Neuronal stem cell (in vitro differentiated cells): ENCODE results near the gene FATE1.

Experiments used
- DNase-seq: peaks from one replicate; pipeline ENCODE4 v3.0.0-alpha.2; 2013; ENCODE audit warnings: low spot score
- H2AFZ ChIP-seq: one replicate; pipeline ENCODE4 v1.6.1; 2013; ENCODE audit warnings: mild to moderate bottlenecking, low read length, inconsistent platforms
- H2AK5ac ChIP-seq: 2 replicates; pipeline ENCODE4 v1.6.1; 2013; ENCODE audit warnings: low read depth, mild to moderate bottlenecking, inconsistent platforms, low read length, moderate library complexity, mixed read lengths
- H2BK120ac ChIP-seq: 2 replicates; pipeline ENCODE4 v1.6.1; 2013; ENCODE audit warnings: low read depth, mild to moderate bottlenecking, inconsistent platforms, low read length, moderate library complexity, mixed read lengths
- H2BK12ac ChIP-seq: one replicate; pipeline ENCODE4 v1.6.1; 2013; ENCODE audit warnings: low read length, inconsistent platforms
- H2BK15ac ChIP-seq: 2 replicates; pipeline ENCODE4 v1.6.1; 2013; ENCODE audit warnings: mild to moderate bottlenecking, low read length, inconsistent platforms, mixed read lengths
- H2BK5ac ChIP-seq: one replicate; pipeline ENCODE4 v1.6.1; 2013; ENCODE audit warnings: inconsistent platforms, mild to moderate bottlenecking, low read length, moderate library complexity
- H3K14ac ChIP-seq: one replicate; pipeline ENCODE4 v1.6.1; 2013; ENCODE audit warnings: low read length, inconsistent platforms
- H3K18ac ChIP-seq: 2 replicates; pipeline ENCODE4 v1.6.1; 2013; ENCODE audit warnings: low read length, inconsistent platforms
- H3K23ac ChIP-seq: 2 replicates; pipeline ENCODE4 v1.6.1; 2013; ENCODE audit warnings: low read depth, mild to moderate bottlenecking, mixed read lengths, low read length, inconsistent platforms; ENCODE audit not compliant: poor library complexity
- H3K27ac ChIP-seq: replicated peaks from 3 replicates; pipeline ENCODE4 v1.5.1; 2013; ENCODE audit warnings: low read length, inconsistent platforms
- H3K27me3 ChIP-seq, 3 experiments: 2 replicates each; pipeline ENCODE4 v1.6.1; 2013; ENCODE audit warnings: low read length in 3 of 3, mild to moderate bottlenecking in 2 of 3, inconsistent platforms in 1 of 3, low read depth in 1 of 3, mixed read lengths in 1 of 3, moderate library complexity in 1 of 3; ENCODE audit not compliant: control insufficient read depth in 3 of 3, insufficient read depth in 3 of 3
- H3K36me3 ChIP-seq, 2 donors: replicated peaks in 1 of 2; 2 replicates each; pipeline ENCODE4 v1.6.1; 2013; ENCODE audit warnings: low read length in 2 of 2; ENCODE audit not compliant: control insufficient read depth in 2 of 2, insufficient read depth in 2 of 2
- H3K4ac ChIP-seq: 2 replicates; pipeline ENCODE4 v1.6.1; 2013; ENCODE audit warnings: inconsistent platforms, mild to moderate bottlenecking, low read length, moderate library complexity
- H3K4me1 ChIP-seq, 2 donors: 1 replicate in 1 of 2; 2 replicates in 1 of 2; pipeline ENCODE4 v1.6.1; 2013; ENCODE audit warnings: low read length in 2 of 2, low read depth in 1 of 2; ENCODE audit not compliant: control insufficient read depth in 2 of 2, insufficient read depth in 1 of 2
- H3K4me2 ChIP-seq: one replicate; pipeline ENCODE4 v1.6.1; 2013; ENCODE audit warnings: mild to moderate bottlenecking, low read length, inconsistent platforms; ENCODE audit not compliant: insufficient read depth, poor library complexity, severe bottlenecking
- H3K4me3 ChIP-seq, 2 donors: 2 replicates each; pipeline ENCODE4 v1.5.1; 2013; ENCODE audit warnings: low read length in 2 of 2, mild to moderate bottlenecking in 2 of 2, inconsistent platforms in 1 of 2, moderate library complexity in 1 of 2
- H3K79me1 ChIP-seq: one replicate; pipeline ENCODE4 v1.6.1; 2013; ENCODE audit warnings: low read depth, mild to moderate bottlenecking, inconsistent platforms, low read length, moderate library complexity
- H3K9ac ChIP-seq: one replicate; pipeline ENCODE4 v1.6.1; 2013; ENCODE audit warnings: mild to moderate bottlenecking, low read depth, low read length, inconsistent platforms; ENCODE audit not compliant: poor library complexity
- H3K9me3 ChIP-seq, 2 donors: replicated peaks in 1 of 2; 2 replicates each; pipeline versions ENCODE3 to v1.6.1; 2013; ENCODE audit warnings: low read length in 2 of 2, mild to moderate bottlenecking in 2 of 2, inconsistent platforms in 1 of 2, low read depth in 1 of 2, mixed read lengths in 1 of 2, moderate library complexity in 1 of 2; ENCODE audit not compliant: control insufficient read depth in 2 of 2, insufficient read depth in 1 of 2
- H4K8ac ChIP-seq: one replicate; pipeline ENCODE4 v1.6.1; 2013; ENCODE audit warnings: low read depth, mild to moderate bottlenecking, inconsistent platforms, low read length, moderate library complexity
- H4K91ac ChIP-seq: one replicate; pipeline ENCODE4 v1.6.1; 2013; ENCODE audit warnings: low read length, low read depth, mild to moderate bottlenecking, inconsistent platforms; ENCODE audit not compliant: poor library complexity
- WGBS, 2 donors: extraction: QIAGEN DNeasy Blood & Tissue Kit; methylation state at CpG; one replicate each; pipeline ENCODE4 v1.1.7; 2013; ENCODE audit warnings: missing lambda C conversion rate in 2 of 2, mixed read lengths in 1 of 2; ENCODE audit not compliant: insufficient read length in 2 of 2, insufficient replicate concordance in 1 of 2; ENCODE audit errors: extremely low coverage in 2 of 2; 5-methylcytosine and 5-hydroxymethylcytosine counted together

The FATE1 gene

GRCh38 chrX:151725338-151725614 lies 9.4 kb downstream of the FATE1 start:
- H2AK5ac ChIP-seq = no peak overlapping the region
- H3K9me3 ChIP-seq = no peaks in the 10 kb centered on the region
- H4K91ac ChIP-seq = no peak overlapping the region
- peaks cover 0 to 5% (median 0%) of the 10 kb centered on the region in 3 experiments for H3K27me3 ChIP-seq
- H4K8ac ChIP-seq = no peak overlapping the region
- no peaks in the 10 kb centered on the region for H3K79me1 ChIP-seq
- no peak overlapping the region for H2BK5ac ChIP-seq
- H3K4ac ChIP-seq = no peak overlapping the region
- H3K14ac ChIP-seq = no peak overlapping the region
- no CpG with 5 or more reads among the region's 1 CpG for WGBS, 2 donors
- H2AFZ ChIP-seq = no peak overlapping the region
- H3K36me3 ChIP-seq = no peaks in the 10 kb centered on the region
- no peak overlapping the region for H3K9ac ChIP-seq
- no peak overlapping the region for H2BK12ac ChIP-seq
- H3K27ac ChIP-seq = no peak overlapping the region
- H3K4me2 ChIP-seq = no peak overlapping the region
- no peak overlapping the region for H3K18ac ChIP-seq
- H3K4me3 ChIP-seq = no peak overlapping the region
- no peak overlapping the region for H2BK120ac ChIP-seq
- H3K23ac ChIP-seq = no peak overlapping the region
- no peak overlapping the region for H2BK15ac ChIP-seq
- DNase-seq = no peak
- H3K4me1 ChIP-seq = no peaks in the 10 kb centered on the region

DNA sequence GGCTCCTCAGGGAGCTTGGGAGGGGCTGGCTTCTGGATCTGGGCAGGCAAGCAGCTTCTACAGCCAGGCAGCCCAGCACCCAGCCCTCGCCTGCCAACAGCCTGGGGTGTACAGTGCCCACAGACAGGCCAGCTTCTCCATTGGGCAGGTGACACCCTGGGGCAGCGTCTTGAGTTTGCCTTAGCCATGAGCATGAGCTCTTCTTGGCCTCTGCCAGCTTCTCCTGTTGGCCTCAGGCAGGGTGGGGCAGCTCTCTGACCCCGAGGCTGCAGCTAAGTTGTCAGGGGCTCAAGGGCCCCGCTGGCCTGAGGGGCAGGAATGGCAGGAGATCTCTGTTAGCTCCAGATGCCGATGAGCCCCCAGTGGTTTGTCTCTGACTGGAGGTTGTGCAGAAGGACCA lies 10.9 kb downstream of the FATE1 start:
- Histone ChIP-seq H3K18ac (no peak overlapping the region), H3K14ac (no peak overlapping the region), H2AK5ac (no peak overlapping the region), H3K79me1 (no peaks in the 10 kb centered on the region), H3K4me2 (no peak overlapping the region), H3K4me1 (no peaks in the 10 kb centered on the region), H2BK15ac (no peak overlapping the region), H3K27ac (no peak overlapping the region), H3K4me3 (no peak overlapping the region), H2BK5ac (no peak overlapping the region), H3K23ac (no peak overlapping the region), H3K36me3 (no peaks in the 10 kb centered on the region), H3K9ac (no peak overlapping the region), H2AFZ (no peak overlapping the region), H2BK120ac (no peak overlapping the region), H4K8ac (no peak overlapping the region), H3K9me3 (no peaks in the 10 kb centered on the region), H3K4ac (no peak overlapping the region), H3K27me3 (peaks cover 0 to 5% (median 0%) of the 10 kb centered on the region in 3 experiments), H4K91ac (no peak overlapping the region), H2BK12ac (no peak overlapping the region)
- WGBS, 2 donors = no CpG with 5 or more reads among the region's 5 CpGs
- DNase-seq = no peak

DNA sequence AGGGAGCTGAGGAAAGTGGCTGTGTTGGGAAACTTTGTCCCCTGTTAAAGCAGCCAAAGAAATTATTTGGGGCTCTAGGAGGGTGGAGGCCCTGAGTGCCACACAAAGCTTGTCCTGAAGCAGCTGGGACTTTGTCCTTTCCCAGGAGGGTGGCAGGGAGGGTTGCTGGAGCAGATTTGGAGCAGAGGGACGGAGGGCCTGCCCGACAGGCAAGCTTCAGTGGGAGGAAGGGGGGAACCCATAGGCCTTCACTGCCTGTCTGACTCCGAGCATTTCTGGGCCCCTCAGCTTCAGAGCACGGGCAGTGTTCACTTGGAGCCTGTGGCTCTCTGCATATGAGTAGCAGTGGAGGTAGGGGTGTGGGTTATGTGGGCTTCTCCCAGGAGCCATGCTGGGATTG lies 11.5 kb downstream of the FATE1 start:
- Histone ChIP-seq H3K4me3 (no peak overlapping the region), H3K14ac (no peak overlapping the region), H4K91ac (no peak overlapping the region), H3K27ac (no peak overlapping the region), H2BK12ac (no peak overlapping the region), H3K36me3 (no peaks in the 10 kb centered on the region), H2BK5ac (no peak overlapping the region), H4K8ac (no peak overlapping the region), H3K18ac (no peak overlapping the region), H2BK120ac (no peak overlapping the region), H3K4me1 (no peaks in the 10 kb centered on the region), H2AK5ac (no peak overlapping the region), H3K9me3 (no peaks in the 10 kb centered on the region), H3K4ac (no peak overlapping the region), H3K9ac (no peak overlapping the region), H2BK15ac (no peak overlapping the region), H3K27me3 (peaks cover 0 to 5% (median 0%) of the 10 kb centered on the region in 3 experiments), H2AFZ (no peak overlapping the region), H3K79me1 (no peaks in the 10 kb centered on the region), H3K23ac (no peak overlapping the region), H3K4me2 (no peak overlapping the region)
- DNase-seq = no peak
- WGBS, 2 donors = no CpG with 5 or more reads among the region's 4 CpGs

DNA sequence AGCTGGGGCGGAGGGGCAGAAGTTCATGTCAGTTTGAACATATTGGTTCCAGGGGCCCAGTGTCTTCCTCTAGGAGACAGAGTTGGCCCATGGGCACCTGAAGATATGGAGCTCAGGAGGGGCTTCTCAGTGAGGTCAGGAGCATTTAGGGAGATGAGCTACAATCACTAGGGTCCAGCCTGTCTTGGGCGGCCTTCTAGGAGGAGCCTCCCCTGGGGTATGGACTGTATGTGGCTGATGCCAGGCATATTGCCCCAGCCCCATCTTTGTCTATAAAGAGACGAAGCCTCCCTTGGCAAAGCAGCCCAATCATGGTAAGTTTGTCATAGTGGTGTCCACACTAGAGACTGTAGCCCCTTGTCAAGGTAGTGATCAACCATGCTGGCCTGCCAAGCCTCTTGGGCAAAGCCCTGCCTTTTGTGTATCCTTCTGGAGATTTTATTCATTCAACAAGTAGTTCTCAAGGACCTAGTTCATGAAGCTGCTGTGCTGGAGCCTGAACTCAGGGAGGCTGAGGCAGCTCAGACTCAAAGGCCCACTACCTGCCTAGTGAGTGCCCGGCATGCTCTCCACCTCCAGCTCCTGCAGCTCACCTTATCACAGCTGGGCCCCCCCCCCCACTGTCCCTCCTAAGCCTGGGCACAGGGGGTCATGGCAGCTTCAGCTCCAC lies 13.4 kb downstream of the FATE1 start:
- Histone ChIP-seq H3K4me1 (no peaks in the 10 kb centered on the region), H3K9ac (no peak overlapping the region), H3K14ac (no peak overlapping the region), H2BK12ac (no peak overlapping the region), H2BK5ac (no peak overlapping the region), H2BK15ac (no peak overlapping the region), H4K91ac (no peak overlapping the region), H3K27ac (no peak overlapping the region), H3K27me3 (peaks cover 0 to 5% (median 0%) of the 10 kb centered on the region in 3 experiments), H3K9me3 (no peaks in the 10 kb centered on the region), H3K79me1 (no peaks in the 10 kb centered on the region), H4K8ac (no peak overlapping the region), H3K4ac (no peak overlapping the region), H3K36me3 (no peaks in the 10 kb centered on the region), H2BK120ac (no peak overlapping the region), H3K23ac (no peak overlapping the region), H3K4me3 (no peak overlapping the region), H2AFZ (no peak overlapping the region), H2AK5ac (no peak overlapping the region), H3K18ac (no peak overlapping the region), H3K4me2 (no peak overlapping the region)
- no peak for DNase-seq
- WGBS, 2 donors = no CpG with 5 or more reads among the region's 4 CpGs
